ENCODE results near the gene SSH2. TPM values are rescaled to one million over a fixed set of nuclear protein-coding genes. Genes with fewer than 3 reads are reported as not detected.

Gene SSH2
- total and polyA plus RNA-seq, 4 donors: 7.5 to 14.1 (median 11.2) TPM

DNA sequence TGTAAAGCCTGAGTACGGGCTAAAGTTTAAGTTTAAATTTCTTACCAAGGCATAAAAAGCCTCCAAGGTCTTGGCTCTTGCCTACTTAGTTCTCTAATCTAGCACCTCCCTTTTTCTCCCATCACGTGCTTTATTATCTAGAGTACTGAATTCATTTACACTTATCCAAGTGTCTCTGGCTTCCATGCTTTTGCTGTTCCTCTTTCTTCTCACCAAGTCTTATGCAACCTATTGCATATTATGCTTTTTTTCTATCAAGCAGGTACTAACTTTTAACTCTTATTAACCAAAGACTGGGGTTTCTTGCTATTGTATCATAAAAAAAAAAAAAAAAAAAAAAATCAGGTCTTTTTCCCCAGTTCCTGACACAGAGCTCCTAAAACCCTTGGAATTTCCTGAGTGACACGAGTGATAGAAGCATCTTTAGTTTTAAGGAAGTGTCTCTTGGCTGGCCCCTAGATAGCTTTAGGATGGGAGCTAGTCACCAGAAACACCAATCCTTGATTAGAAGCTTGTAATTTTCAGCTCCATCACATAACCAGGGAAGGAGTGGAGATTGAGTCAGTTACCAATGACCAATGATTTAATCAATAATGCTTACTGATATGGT is 44.9 kb downstream of the SSH2 start (continued):
- TF ChIP-seq CTCF (IDR thresholded peaks at IDR 0.05; ENCODE audit: low read depth, low read length, missing input control): no peak
- TF ChIP-seq TAF1 (conservative IDR thresholded peaks at IDR 0.05): no peak
- no peak for TF ChIP-seq YY1 (IDR thresholded peaks at IDR 0.05)
- TF ChIP-seq FOXA1 (IDR thresholded peaks at IDR 0.05): no peak
- no peak for TF ChIP-seq GABPA (IDR thresholded peaks at IDR 0.05 in 1 of 2, conservative IDR thresholded peaks at IDR 0.05 in 1 of 2)
- no peak for TF ChIP-seq MAX (IDR thresholded peaks at IDR 0.05)
- TF ChIP-seq JUND (IDR thresholded peaks at IDR 0.05): no peak
- TF ChIP-seq, protein P1, sequence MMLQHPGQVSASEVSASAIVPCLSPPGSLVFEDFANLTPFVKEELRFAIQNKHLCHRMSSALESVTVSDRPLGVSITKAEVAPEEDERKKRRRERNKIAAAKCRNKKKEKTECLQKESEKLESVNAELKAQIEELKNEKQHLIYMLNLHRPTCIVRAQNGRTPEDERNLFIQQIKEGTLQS (IDR thresholded peaks at IDR 0.05): no peak

- H3K27ac ChIP-seq (ENCODE audit: low read depth in 1 of 2, low read length in 2 of 2): no peak overlapping the region
- H3K9ac ChIP-seq (ENCODE audit: low read depth in 1 of 2, low read length in 2 of 2): no peak overlapping the region
- TF ChIP-seq GABPA (IDR thresholded peaks at IDR 0.05 in 1 of 2, conservative IDR thresholded peaks at IDR 0.05 in 1 of 2) (no peak), HNF4A (conservative IDR thresholded peaks at IDR 0.05) (no peak)
- H3K4me1 ChIP-seq (ENCODE audit: control insufficient read depth in 4 of 4, insufficient read depth in 4 of 4, low read length in 3 of 4): peaks cover 0 to 2% (median 0%) of the 10 kb centered on the region in 4 donors
- no peak overlapping the region for H3K4me3 ChIP-seq (ENCODE audit: low read depth in 1 of 3, low read length in 3 of 3)
- no peaks in the 10 kb centered on the region for H3K36me3 ChIP-seq (ENCODE audit: control insufficient read depth in 4 of 4, insufficient read depth in 3 of 4, low read depth in 1 of 4, low read length in 3 of 4)
- no peak for DNase-seq (ENCODE audit: low spot score)
- no peaks in the 10 kb centered on the region for H3K9me3 ChIP-seq (ENCODE audit: control insufficient read depth in 4 of 4, low read length in 3 of 4)
- no peaks in the 10 kb centered on the region for H3K27me3 ChIP-seq (ENCODE audit: control insufficient read depth in 4 of 4, insufficient read depth in 4 of 4, low read length in 3 of 4)
These were observed 46.5 kb downstream of the SSH2 start for GRCh38 chr17:29883497-29883896.

DNA sequence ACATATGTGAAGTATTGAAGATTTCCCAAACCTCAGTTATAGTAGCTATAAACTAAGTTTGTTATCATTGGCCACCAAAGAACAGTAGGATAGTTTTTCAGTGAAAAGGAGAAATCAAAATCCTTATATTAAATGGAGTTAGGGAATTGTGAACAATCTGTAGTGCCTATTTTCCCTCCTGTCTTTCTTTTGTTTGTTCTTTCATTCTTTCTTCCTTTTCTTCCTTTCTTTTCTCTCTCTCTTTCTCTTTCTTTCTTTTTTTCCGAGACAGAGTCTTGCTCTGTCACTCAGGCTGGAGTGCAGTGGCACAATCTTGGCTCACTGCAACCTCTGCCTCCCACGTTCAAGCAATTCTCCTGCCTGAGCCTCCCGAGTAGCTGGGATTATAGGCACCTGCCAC is 48.8 kb downstream of the SSH2 start:
- Histone ChIP-seq H3K27me3 (ENCODE audit: control insufficient read depth in 4 of 4, insufficient read depth in 4 of 4, low read length in 3 of 4) (no peaks in the 10 kb centered on the region), H3K27ac (ENCODE audit: low read depth in 1 of 2, low read length in 2 of 2) (no peak overlapping the region), H3K4me3 (ENCODE audit: low read depth in 1 of 3, low read length in 3 of 3) (no peak overlapping the region), H3K36me3 (ENCODE audit: control insufficient read depth in 4 of 4, insufficient read depth in 3 of 4, low read depth in 1 of 4, low read length in 3 of 4) (no peaks in the 10 kb centered on the region), H3K9me3 (ENCODE audit: control insufficient read depth in 4 of 4, low read length in 3 of 4) (no peaks in the 10 kb centered on the region), H3K9ac (ENCODE audit: low read depth in 1 of 2, low read length in 2 of 2) (no peak overlapping the region), H3K4me1 (ENCODE audit: control insufficient read depth in 4 of 4, insufficient read depth in 4 of 4, low read length in 3 of 4) (peaks cover 0 to 2% (median 0%) of the 10 kb centered on the region in 4 donors)
- 93% methylated on average over 3 of the region's 3 CpGs for WGBS
- no peak for DNase-seq (ENCODE audit: low spot score)
- no peak for TF ChIP-seq RAD21 (IDR thresholded peaks at IDR 0.05)
- no peak for TF ChIP-seq REST (IDR thresholded peaks at IDR 0.05)
- TF ChIP-seq, protein P1 (IDR thresholded peaks at IDR 0.05): no peak
- no peak for TF ChIP-seq FOXA2 (IDR thresholded peaks at IDR 0.05)
- TF ChIP-seq YY1 (IDR thresholded peaks at IDR 0.05): no peak
- no peak for TF ChIP-seq MAX (IDR thresholded peaks at IDR 0.05)
- TF ChIP-seq EGR1 (IDR thresholded peaks at IDR 0.05; ENCODE audit: low read depth in 2 of 2): no peak
- no peak for TF ChIP-seq GABPA (IDR thresholded peaks at IDR 0.05 in 1 of 2, conservative IDR thresholded peaks at IDR 0.05 in 1 of 2)
- TF ChIP-seq, protein P2, sequence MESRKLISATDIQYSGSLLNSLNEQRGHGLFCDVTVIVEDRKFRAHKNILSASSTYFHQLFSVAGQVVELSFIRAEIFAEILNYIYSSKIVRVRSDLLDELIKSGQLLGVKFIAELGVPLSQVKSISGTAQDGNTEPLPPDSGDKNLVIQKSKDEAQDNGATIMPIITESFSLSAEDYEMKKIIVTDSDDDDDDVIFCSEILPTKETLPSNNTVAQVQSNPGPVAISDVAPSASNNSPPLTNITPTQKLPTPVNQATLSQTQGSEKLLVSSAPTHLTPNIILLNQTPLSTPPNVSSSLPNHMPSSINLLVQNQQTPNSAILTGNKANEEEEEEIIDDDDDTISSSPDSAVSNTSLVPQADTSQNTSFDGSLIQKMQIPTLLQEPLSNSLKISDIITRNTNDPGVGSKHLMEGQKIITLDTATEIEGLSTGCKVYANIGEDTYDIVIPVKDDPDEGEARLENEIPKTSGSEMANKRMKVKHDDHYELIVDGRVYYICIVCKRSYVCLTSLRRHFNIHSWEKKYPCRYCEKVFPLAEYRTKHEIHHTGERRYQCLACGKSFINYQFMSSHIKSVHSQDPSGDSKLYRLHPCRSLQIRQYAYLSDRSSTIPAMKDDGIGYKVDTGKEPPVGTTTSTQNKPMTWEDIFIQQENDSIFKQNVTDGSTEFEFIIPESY (IDR thresholded peaks at IDR 0.05): no peak
- TF ChIP-seq JUND (IDR thresholded peaks at IDR 0.05): no peak
- no peak for TF ChIP-seq NR2F2 (IDR thresholded peaks at IDR 0.05)
- no peak for TF ChIP-seq HNF4A (conservative IDR thresholded peaks at IDR 0.05)
